ENCODE data around the gene FZD2. TPM values are rescaled to one million over a fixed set of nuclear protein-coding genes. Genes with fewer than 3 reads are reported as not detected.

Gene FZD2
- total and polyA plus RNA-seq, 2 of the 8 experiments (the other 6 are each of a cell fraction or from before 2014, with no cell fraction given): 17.6 to 86.7 TPM

GRCh38 chr17:44575403-44575802, 18.1 kb downstream of the FZD2 start:
- Histone ChIP-seq H3K23ac (ENCODE audit: insufficient read length) (no peak overlapping the region), H4K5ac (ENCODE audit: insufficient read length, low read depth, low read length) (no peak overlapping the region), H2BK15ac (ENCODE audit: low read length) (no peak overlapping the region), H2BK120ac (replicated peaks; ENCODE audit: low read depth, low read length) (no peak overlapping the region), H3K27me3 (replicated peaks in 1 of 4; ENCODE audit: control insufficient read depth in 3 of 4, extremely low read depth in 1 of 4, insufficient read depth in 3 of 4, low read length in 3 of 4) (0 out of 7 replicates have a peak, but pooled peaks cover 0 to 2% (median 1%) of the 10 kb centered on the region in 4 experiments), H3K4me3 (ENCODE audit: extremely low read depth in 1 of 4, insufficient read depth in 2 of 4, low read depth in 3 of 4, low read length in 4 of 4) (no peak overlapping the region), H4K8ac (ENCODE audit: extremely low read depth, insufficient read depth, low read length) (no peak overlapping the region), H2BK20ac (ENCODE audit: low read length) (no peak overlapping the region), H3K9me3 (ENCODE audit: insufficient read depth in 2 of 2, low read depth in 1 of 2, low read length in 1 of 2) (no peaks in the 10 kb centered on the region), H2BK12ac (ENCODE audit: low read depth, low read length) (no peak overlapping the region), H3K14ac (ENCODE audit: insufficient read length) (no peak overlapping the region), H3K9ac (replicated peaks in 1 of 4; ENCODE audit: extremely low read depth in 1 of 4, low read depth in 3 of 4, low read length in 3 of 4) (no peak overlapping the region), H2AFZ (ENCODE audit: low read length) (no peak overlapping the region), H2AK5ac (ENCODE audit: low read depth, low read length) (no peak overlapping the region), H3K79me2 (ENCODE audit: control insufficient read depth in 1 of 2, insufficient read depth in 2 of 2, low read length in 2 of 2) (no peaks in the 10 kb centered on the region), H4K20me1 (replicated peaks in 1 of 2; ENCODE audit: control insufficient read depth in 1 of 2, insufficient read depth in 2 of 2, low read length in 2 of 2) (no peaks in the 10 kb centered on the region), H4K91ac (replicated peaks; ENCODE audit: insufficient read length, low read length) (no peak overlapping the region), H3K4ac (replicated peaks; ENCODE audit: insufficient read length, low read depth, low read length) (no peak overlapping the region), H3K23me2 (ENCODE audit: low read depth, low read length) (no peaks in the 10 kb centered on the region), H3K4me1 (replicated peaks in 1 of 4; ENCODE audit: control insufficient read depth in 3 of 4, insufficient read depth in 4 of 4, low read length in 3 of 4) (no peaks in the 10 kb centered on the region), H3K18ac (ENCODE audit: extremely low read depth, low read length) (no peak overlapping the region), H3K4me2 (ENCODE audit: insufficient read depth in 1 of 2, low read depth in 2 of 2, low read length in 2 of 2) (no peak overlapping the region), H3K56ac (replicated peaks; ENCODE audit: insufficient read length, low read depth, low read length) (no peak overlapping the region), H3K79me1 (ENCODE audit: low read depth, low read length) (no peaks in the 10 kb centered on the region), H2BK5ac (ENCODE audit: low read depth, low read length) (no peak overlapping the region), H3K36me3 (ENCODE audit: control insufficient read depth in 2 of 4, insufficient read depth in 4 of 4, low read length in 3 of 4) (no peaks in the 10 kb centered on the region), H3K27ac (ENCODE audit: low read depth, low read length) (no peak overlapping the region)
- CTCF ChIA-PET (ENCODE audit: partially characterized antibody): interaction anchor here (0.7 to 1.8 kb wide), 2 partner anchors 30 to 56 kb away, joined by 3 to 4 read pairs; no protein-coding TSS in a partner anchor
- POLR2A ChIA-PET (ENCODE audit: partially characterized antibody): no interaction called here
- DNase-seq (ENCODE audit: low read depth in 1 of 2, low spot score in 2 of 2) (no peak), FAIRE-seq (no peak)
- TF ChIP-seq CHD1 (IDR thresholded peaks at IDR 0.05; ENCODE audit: low read depth, low read length): no peak
- TF ChIP-seq CBX5 (IDR thresholded peaks at IDR 0.05; ENCODE audit: low read depth, low read length): no peak
- no peak for TF ChIP-seq NANOG (IDR thresholded peaks at IDR 0.05; ENCODE audit: insufficient read depth, low read depth, low read length, poor library complexity, severe bottlenecking)
- no peak for TF ChIP-seq POLR2AphosphoS5 (IDR thresholded peaks at IDR 0.05; ENCODE audit: low read depth, low read length)
- WGBS, 2 experiments (ENCODE audit: extremely low coverage in 1 of 2, insufficient coverage in 1 of 2, insufficient read length in 1 of 2, insufficient replicate concordance in 2 of 2, low coverage in 1 of 2, low lambda C conversion rate in 2 of 2, missing lambda C conversion rate in 1 of 2): 71% methylated on average over 2 of the region's 2 CpGs; no CpG with 5 or more reads in 1 of the 2 experiments

Data from H1 (cell line).